ENCODE results near the gene DGCR6. TPM values are rescaled to one million over a fixed set of nuclear protein-coding genes. Genes with fewer than 3 reads are reported as not detected.
"Not testable (repeated sequence)": the region's sequence is repeated elsewhere in the genome, so short reads cannot be mapped to it uniquely, and the experiment has no call there.

Gene DGCR6
- 1 to 10 TPM; 1.2 to 5.5 (median 2.2) TPM for total RNA-seq

GRCh38 chr22:18905540-18906409, at the start of gene DGCR6:
Gene DGCR6, plus strand, starts transcription at chr22:18906320. Its CDS starts 55 bp downstream, at chr22:18906375.
- H3K27ac ChIP-seq (replicated peaks in 1 of 4), result no peak within 1 kb of the TSS
- TF ChIP-seq, protein P1, sequence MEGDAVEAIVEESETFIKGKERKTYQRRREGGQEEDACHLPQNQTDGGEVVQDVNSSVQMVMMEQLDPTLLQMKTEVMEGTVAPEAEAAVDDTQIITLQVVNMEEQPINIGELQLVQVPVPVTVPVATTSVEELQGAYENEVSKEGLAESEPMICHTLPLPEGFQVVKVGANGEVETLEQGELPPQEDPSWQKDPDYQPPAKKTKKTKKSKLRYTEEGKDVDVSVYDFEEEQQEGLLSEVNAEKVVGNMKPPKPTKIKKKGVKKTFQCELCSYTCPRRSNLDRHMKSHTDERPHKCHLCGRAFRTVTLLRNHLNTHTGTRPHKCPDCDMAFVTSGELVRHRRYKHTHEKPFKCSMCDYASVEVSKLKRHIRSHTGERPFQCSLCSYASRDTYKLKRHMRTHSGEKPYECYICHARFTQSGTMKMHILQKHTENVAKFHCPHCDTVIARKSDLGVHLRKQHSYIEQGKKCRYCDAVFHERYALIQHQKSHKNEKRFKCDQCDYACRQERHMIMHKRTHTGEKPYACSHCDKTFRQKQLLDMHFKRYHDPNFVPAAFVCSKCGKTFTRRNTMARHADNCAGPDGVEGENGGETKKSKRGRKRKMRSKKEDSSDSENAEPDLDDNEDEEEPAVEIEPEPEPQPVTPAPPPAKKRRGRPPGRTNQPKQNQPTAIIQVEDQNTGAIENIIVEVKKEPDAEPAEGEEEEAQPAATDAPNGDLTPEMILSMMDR (IDR thresholded peaks at IDR 0.05), result no peak
- TF ChIP-seq POLR2AphosphoS5 (IDR thresholded peaks at IDR 0.05), result no peak
- no peak for TF ChIP-seq POLR2A (IDR thresholded peaks at IDR 0.05; ENCODE audit: low read depth)
- no peak for TF ChIP-seq EP300 (IDR thresholded peaks at IDR 0.05)
- H3K4me1 ChIP-seq, result no peaks in the 10 kb centered on the region
- intact Hi-C loops (cut with DNase I), result no loop called here
- DNase-seq (ENCODE audit: extremely low spot score), result no peak
- H3K9me3 ChIP-seq, result no peaks in the 10 kb centered on the region
- no CpG with 5 or more reads among the region's 77 CpGs for WGBS
- H3K27me3 ChIP-seq, result no peaks in the 10 kb centered on the region
- no peak within 1 kb of the TSS for H3K4me3 ChIP-seq
- no peaks in the 10 kb centered on the region for H3K36me3 ChIP-seq

- H3K4me1 ChIP-seq; H3K4me3 ChIP-seq; intact Hi-C loops (cut with DNase I); H3K27ac ChIP-seq (replicated peaks in 1 of 4); DNase-seq (ENCODE audit: extremely low spot score); H3K27me3 ChIP-seq; H3K9me3 ChIP-seq; H3K36me3 ChIP-seq: not testable (repeated sequence)
- 39% methylated on average over 2 of the region's 7 CpGs for WGBS
Measured at GRCh38 chr22:18859314-18859713, 46.8 kb upstream of the DGCR6 start.

GRCh38 chr22:18881260-18881659, 24.9 kb upstream of the DGCR6 start:
- DNase-seq (ENCODE audit: extremely low spot score); H3K4me3 ChIP-seq; H3K27me3 ChIP-seq; intact Hi-C loops (cut with DNase I); H3K4me1 ChIP-seq; H3K36me3 ChIP-seq; H3K9me3 ChIP-seq; H3K27ac ChIP-seq (replicated peaks in 1 of 4): not testable (repeated sequence)
- 28% methylated on average over 3 of the region's 3 CpGs for WGBS

GRCh38 chr22:18884465-18884864, 21.7 kb upstream of the DGCR6 start:
- WGBS, result 77% methylated on average over 4 of the region's 4 CpGs
- H3K4me3 ChIP-seq, result not testable (repeated sequence)

DNA sequence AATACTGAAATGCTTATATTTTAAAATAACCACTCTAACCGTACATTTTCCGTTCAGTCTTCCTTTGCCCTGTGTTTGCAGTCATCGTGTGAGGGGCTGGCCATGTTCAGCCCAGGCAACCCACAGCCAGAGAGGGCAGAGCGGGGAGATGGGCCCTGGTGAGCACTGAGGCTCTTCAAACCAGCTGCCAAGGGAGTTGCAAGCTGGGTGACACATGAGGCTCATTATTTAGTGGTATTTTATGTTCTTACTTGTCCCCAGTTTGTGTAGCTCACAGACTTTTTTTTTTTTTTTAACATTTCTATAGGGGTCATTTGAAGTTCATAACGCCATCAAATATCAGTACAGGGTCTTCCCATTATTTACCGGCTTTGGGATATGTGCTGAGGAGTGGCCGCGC, 18.0 kb upstream of the DGCR6 start:
- no peak overlapping the region for H3K27ac ChIP-seq (replicated peaks in 1 of 4)
- H3K9me3 ChIP-seq, result no peaks in the 10 kb centered on the region
- no peaks in the 10 kb centered on the region for H3K27me3 ChIP-seq
- DNase-seq (ENCODE audit: extremely low spot score), result no peak
- intact Hi-C loops (cut with DNase I), result no loop called here
- H3K36me3 ChIP-seq, result no peaks in the 10 kb centered on the region
- no peak overlapping the region for H3K4me3 ChIP-seq
- H3K4me1 ChIP-seq, result no peaks in the 10 kb centered on the region
- TF ChIP-seq, protein P1 (IDR thresholded peaks at IDR 0.05), result no peak
- no peak for TF ChIP-seq POLR2AphosphoS5 (IDR thresholded peaks at IDR 0.05)
- no peak for TF ChIP-seq EP300 (IDR thresholded peaks at IDR 0.05)
- no peak for TF ChIP-seq POLR2A (IDR thresholded peaks at IDR 0.05; ENCODE audit: low read depth)
- WGBS, result no CpG with 5 or more reads among the region's 8 CpGs

More at GRCh38 chr22:18884465-18884864, 21.7 kb upstream of the DGCR6 start:
- H3K4me1 ChIP-seq; H3K9me3 ChIP-seq; H3K27me3 ChIP-seq; H3K36me3 ChIP-seq; intact Hi-C loops (cut with DNase I); DNase-seq (ENCODE audit: extremely low spot score); H3K27ac ChIP-seq (replicated peaks in 1 of 4): not testable (repeated sequence)

DNA sequence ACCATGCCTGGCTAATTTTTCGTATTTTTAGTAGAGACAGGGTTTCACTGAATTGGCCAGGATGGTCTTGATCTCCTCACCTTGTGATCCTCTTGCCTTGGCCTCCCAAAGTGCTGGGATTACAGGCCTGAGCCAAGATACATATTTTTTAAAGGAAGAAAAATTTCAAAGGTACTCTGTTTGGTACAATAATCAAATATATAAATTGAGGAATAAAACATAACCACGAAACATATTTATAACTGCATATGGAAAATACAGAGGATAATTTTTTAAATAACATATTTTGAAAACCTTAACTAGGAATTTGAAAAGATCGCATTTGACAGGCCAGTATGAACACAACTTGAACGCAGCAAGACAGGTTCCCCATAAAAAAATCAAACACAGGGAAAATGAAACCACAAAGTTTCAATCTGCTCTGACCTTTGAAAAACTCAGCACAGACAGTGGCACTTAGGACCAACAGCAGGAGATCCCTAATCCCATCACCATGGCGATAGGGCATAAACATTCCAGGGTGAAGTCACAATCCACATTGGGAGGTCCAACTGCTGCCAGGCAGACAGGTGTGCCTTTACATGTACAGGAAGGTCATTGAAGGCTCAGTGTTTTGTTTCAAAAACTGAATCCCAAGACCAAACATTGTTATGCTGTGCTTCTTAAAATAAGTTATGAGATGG, 15.5 kb upstream of the DGCR6 start:
- H3K36me3 ChIP-seq; H3K4me1 ChIP-seq; H3K27me3 ChIP-seq; H3K27ac ChIP-seq (replicated peaks in 1 of 4); intact Hi-C loops (cut with DNase I); DNase-seq (ENCODE audit: extremely low spot score); H3K4me3 ChIP-seq; H3K9me3 ChIP-seq: not testable (repeated sequence)
- WGBS, result 33% methylated on average over 1 of the region's 5 CpGs

DNA sequence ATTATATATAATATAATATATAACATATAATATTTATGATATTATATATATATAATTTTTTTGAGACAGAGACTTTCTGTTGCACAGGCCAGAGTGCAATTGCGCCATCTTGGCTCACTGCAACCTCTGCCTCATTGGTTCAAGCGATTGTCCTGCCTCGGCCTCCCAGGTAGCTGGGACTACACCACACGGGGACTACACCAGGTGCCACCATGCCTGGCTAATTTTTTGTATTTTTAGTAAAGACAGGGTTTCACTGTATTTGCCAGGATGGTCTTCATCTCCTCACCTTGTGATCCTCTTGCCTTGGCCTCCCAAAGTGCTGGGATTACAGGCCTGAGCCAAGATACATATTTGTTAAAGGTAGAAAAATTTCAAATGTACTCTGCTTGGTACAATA, 12.3 kb upstream of the DGCR6 start:
- intact Hi-C loops (cut with DNase I); DNase-seq (ENCODE audit: extremely low spot score): not testable (repeated sequence)
- WGBS, result no CpG with 5 or more reads among the region's 4 CpGs

GRCh38 chr22:18896037-18896657, 10.0 kb upstream of the DGCR6 start:
- H3K4me1 ChIP-seq; H3K9me3 ChIP-seq; H3K36me3 ChIP-seq; H3K27ac ChIP-seq (replicated peaks in 1 of 4); H3K4me3 ChIP-seq; H3K27me3 ChIP-seq; intact Hi-C loops (cut with DNase I); DNase-seq (ENCODE audit: extremely low spot score): not testable (repeated sequence)
- WGBS, result 85% methylated on average over 5 of the region's 7 CpGs

More for the DNA sequence above, 12.3 kb upstream of the DGCR6 start:
- not testable (repeated sequence) for H3K9me3 ChIP-seq; H3K4me1 ChIP-seq; H3K27ac ChIP-seq (replicated peaks in 1 of 4); H3K4me3 ChIP-seq; H3K27me3 ChIP-seq; H3K36me3 ChIP-seq

- H3K4me3 ChIP-seq; DNase-seq (ENCODE audit: extremely low spot score); H3K27me3 ChIP-seq; H3K4me1 ChIP-seq; H3K27ac ChIP-seq (replicated peaks in 1 of 4); intact Hi-C loops (cut with DNase I); H3K9me3 ChIP-seq; H3K36me3 ChIP-seq: not testable (repeated sequence)
- no CpG with 5 or more reads among the region's 36 CpGs for WGBS
Measured at GRCh38 chr22:18906410-18906745, 258 bp downstream of the DGCR6 start.

All from esophagus muscularis mucosa (tissue), 4 donors.